GM23338 (cell line): Measurements from ENCODE around the gene LRRC34. TPM values are rescaled to one million over a fixed set of nuclear protein-coding genes. Genes with fewer than 3 reads are reported as not detected.

ENCODE experiments used
- ATAC-seq: fragments of 200-7000 bp; cut with Tn5 transposase; 3 replicates; pipeline ENCODE4 v1.9.1; 2020
- DNase-seq: peaks from one replicate; pipeline ENCODE4 v3.0.0-alpha.2; 2015; ENCODE audit warnings: low spot score
- H2AFZ ChIP-seq: fragments of 200-600 bp; sonication (generic); 2 replicates; pipeline ENCODE4 v1.8.0; 2016; ENCODE audit warnings: antibody characterized with exemption, mild to moderate bottlenecking, moderate library complexity
- H3F3A ChIP-seq: fragments of 200-600 bp; sonication (generic); replicated peaks from 2 replicates; pipeline ENCODE4 v1.8.0; 2017; ENCODE audit warnings: antibody characterized with exemption, mixed run types, low read depth
- H3K27ac ChIP-seq: fragments of 200-600 bp; sonication (generic); 2 replicates; pipeline ENCODE4 v1.6.1; 2016; ENCODE audit warnings: low read depth
- H3K27me3 ChIP-seq: fragments of 200-600 bp; sonication (generic); 2 replicates; pipeline ENCODE4 v1.8.0; 2016; ENCODE audit warnings: mild to moderate bottlenecking, mixed run types, moderate library complexity; ENCODE audit not compliant: insufficient read depth
- H3K36me3 ChIP-seq: fragments of 200-600 bp; sonication (generic); 2 replicates; pipeline ENCODE4 v1.8.0; 2016; ENCODE audit warnings: mild to moderate bottlenecking; ENCODE audit not compliant: insufficient read depth
- H3K4me1 ChIP-seq: fragments of 200-600 bp; sonication (generic); 2 replicates; pipeline ENCODE4 v1.8.0; 2016; ENCODE audit warnings: mild to moderate bottlenecking, moderate library complexity; ENCODE audit not compliant: insufficient read depth
- H3K4me2 ChIP-seq: fragments of 200-600 bp; sonication (generic); 2 replicates; pipeline ENCODE4 v1.7.1; 2017; ENCODE audit warnings: mixed run types
- H3K4me3 ChIP-seq: fragments of 200-600 bp; sonication (generic); 2 replicates; pipeline ENCODE4 v1.6.1; 2016; ENCODE audit warnings: mixed run types
- H3K79me2 ChIP-seq: fragments of 200-600 bp; sonication (generic); replicated peaks from 2 replicates; pipeline ENCODE4 v1.8.0; 2017; ENCODE audit warnings: mild to moderate bottlenecking; ENCODE audit not compliant: insufficient read depth
- H3K9me2 ChIP-seq: fragments of 200-600 bp; sonication (generic); 2 replicates; pipeline ENCODE4 v1.8.0; 2017; ENCODE audit not compliant: insufficient read depth
- H4K20me1 ChIP-seq: fragments of 200-600 bp; sonication (generic); replicated peaks from 2 replicates; pipeline ENCODE4 v1.8.0; 2017; ENCODE audit warnings: mild to moderate bottlenecking; ENCODE audit not compliant: insufficient read depth
- H3K27ac Mint-ChIP-seq: 2 replicates; pipeline ENCODE4 v1.8.0; 2020; ENCODE audit warnings: inconsistent platforms, mild to moderate bottlenecking, moderate library complexity, mixed read lengths
- H3K27me3 Mint-ChIP-seq: 3 replicates; pipeline ENCODE4 v1.8.0; 2022; ENCODE audit warnings: low read depth, mild to moderate bottlenecking, moderate library complexity, mixed read lengths, inconsistent platforms; ENCODE audit not compliant: insufficient read depth, poor library complexity
- H3K36me3 Mint-ChIP-seq: 3 replicates; pipeline ENCODE4 v1.8.0; 2021; ENCODE audit warnings: low read depth, mild to moderate bottlenecking, inconsistent platforms, moderate library complexity, mixed read lengths
- H3K4me1 Mint-ChIP-seq: 3 replicates; pipeline ENCODE4 v1.8.0; 2020; ENCODE audit warnings: mild to moderate bottlenecking, inconsistent platforms, mixed read lengths
- H3K4me3 Mint-ChIP-seq: 3 replicates; pipeline ENCODE4 v1.8.0; 2021; ENCODE audit warnings: moderate library complexity, mild to moderate bottlenecking, inconsistent platforms, mixed read lengths
- H3K9me3 Mint-ChIP-seq: 3 replicates; pipeline ENCODE4 v1.8.0; 2020; ENCODE audit warnings: moderate library complexity, mild to moderate bottlenecking, inconsistent platforms, mixed read lengths
- JUNB ChIP-seq: IDR thresholded peaks from one replicate; pipeline ENCODE4 v1.6.1; 2016; ENCODE audit warnings: antibody characterized with exemption; ENCODE audit not compliant: unreplicated experiment
- STAT1 ChIP-seq: IDR thresholded peaks from one replicate; pipeline ENCODE4 v1.6.1; 2016; ENCODE audit warnings: antibody characterized with exemption; ENCODE audit not compliant: unreplicated experiment
- ZNF331 ChIP-seq: fragments of 250-450 bp; sonication (Bioruptor Pico); IDR thresholded peaks from 2 replicates; pipeline ENCODE4 v1.5.0; 2020; ENCODE audit warnings: low read depth, mild to moderate bottlenecking, moderate library complexity
- ZNF462 ChIP-seq: fragments of 250-450 bp; sonication (Bioruptor Pico); IDR thresholded peaks from 2 replicates; pipeline ENCODE4 v1.5.0; 2020; ENCODE audit warnings: mild to moderate bottlenecking, moderate library complexity
- polyA plus RNA-seq: library from polyadenylated mRNA; unstranded; fragments of >200 nt; fragmentation: Nextera tagmentation; extraction: Ambion mirVana; gene quantifications from 2 replicates; pipeline ENCODE4 v1.2.1, GENCODE V29; 2016
- total RNA-seq: library from RNA; depleted of rRNA; stranded (reverse); fragments of >200 nt; shearing (Covaris generic); gene quantifications from 2 replicates; pipeline ENCODE4 v1.2.3, GENCODE V29; 2014
- TF ChIP-seq, protein P1 (sequence below): IDR thresholded peaks from one replicate; pipeline ENCODE4 v1.6.1; 2018; ENCODE audit warnings: antibody characterized with exemption; ENCODE audit not compliant: unreplicated experiment

Gene LRRC34
- total and polyA plus RNA-seq, 2 experiments from 2014 or later, result 9.1 to 15.7 TPM

DNA sequence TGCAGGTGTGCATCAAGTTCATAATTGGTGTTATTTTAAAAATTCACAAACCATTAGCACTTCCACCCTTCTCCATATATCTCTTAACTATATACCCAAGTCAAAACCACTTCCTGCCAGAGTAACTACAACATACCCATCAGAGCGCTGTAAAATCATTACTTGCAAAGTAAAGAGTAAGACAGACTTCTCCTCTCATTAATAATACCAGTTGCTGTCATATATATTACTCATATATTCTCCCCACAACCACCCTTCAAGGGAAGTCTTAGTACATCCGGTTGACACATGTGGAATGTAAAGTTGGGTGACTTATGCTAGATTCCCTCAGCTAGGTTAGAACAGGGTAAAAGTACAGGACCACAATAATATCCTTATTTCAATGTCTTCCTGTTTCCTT lies 53.4 kb downstream of the LRRC34 start:
- H4K20me1 ChIP-seq, result no peaks in the 10 kb centered on the region
- H3K4me2 ChIP-seq, result no peak overlapping the region
- H3K27ac Mint-ChIP-seq, result no peak overlapping the region

More for the DNA sequence above, 53.4 kb downstream of the LRRC34 start:
- Histone ChIP-seq H3K27ac (no peak overlapping the region), H2AFZ (no peak overlapping the region), H3K36me3 (no peaks in the 10 kb centered on the region), H3K4me1 (no peaks in the 10 kb centered on the region), H3K4me3 (no peak overlapping the region), H3K9me2 (no peaks in the 10 kb centered on the region), H3F3A (no peaks in the 10 kb centered on the region; the same call in 1 of the 2 replicates), H3K79me2 (no peaks in the 10 kb centered on the region), H3K27me3 (no peaks in the 10 kb centered on the region)
- H3K9me3 Mint-ChIP-seq, result peaks cover 12% of the 10 kb centered on the region; the same call in 2 of the 3 replicates
- DNase-seq (no peak), ATAC-seq (no peak)
- H3K4me1 Mint-ChIP-seq, result peaks cover 3% of the 10 kb centered on the region; the same call in 1 of the 3 replicates
- H3K4me3 Mint-ChIP-seq, result no peak overlapping the region
- H3K36me3 Mint-ChIP-seq, result peaks cover 7% of the 10 kb centered on the region
- no peak for TF ChIP-seq STAT1
- TF ChIP-seq JUNB, result no peak
- TF ChIP-seq ZNF331 (CRISPR knock-in tag), result no peak
- TF ChIP-seq ZNF462 (CRISPR knock-in tag), result no peak
- TF ChIP-seq, protein P1, sequence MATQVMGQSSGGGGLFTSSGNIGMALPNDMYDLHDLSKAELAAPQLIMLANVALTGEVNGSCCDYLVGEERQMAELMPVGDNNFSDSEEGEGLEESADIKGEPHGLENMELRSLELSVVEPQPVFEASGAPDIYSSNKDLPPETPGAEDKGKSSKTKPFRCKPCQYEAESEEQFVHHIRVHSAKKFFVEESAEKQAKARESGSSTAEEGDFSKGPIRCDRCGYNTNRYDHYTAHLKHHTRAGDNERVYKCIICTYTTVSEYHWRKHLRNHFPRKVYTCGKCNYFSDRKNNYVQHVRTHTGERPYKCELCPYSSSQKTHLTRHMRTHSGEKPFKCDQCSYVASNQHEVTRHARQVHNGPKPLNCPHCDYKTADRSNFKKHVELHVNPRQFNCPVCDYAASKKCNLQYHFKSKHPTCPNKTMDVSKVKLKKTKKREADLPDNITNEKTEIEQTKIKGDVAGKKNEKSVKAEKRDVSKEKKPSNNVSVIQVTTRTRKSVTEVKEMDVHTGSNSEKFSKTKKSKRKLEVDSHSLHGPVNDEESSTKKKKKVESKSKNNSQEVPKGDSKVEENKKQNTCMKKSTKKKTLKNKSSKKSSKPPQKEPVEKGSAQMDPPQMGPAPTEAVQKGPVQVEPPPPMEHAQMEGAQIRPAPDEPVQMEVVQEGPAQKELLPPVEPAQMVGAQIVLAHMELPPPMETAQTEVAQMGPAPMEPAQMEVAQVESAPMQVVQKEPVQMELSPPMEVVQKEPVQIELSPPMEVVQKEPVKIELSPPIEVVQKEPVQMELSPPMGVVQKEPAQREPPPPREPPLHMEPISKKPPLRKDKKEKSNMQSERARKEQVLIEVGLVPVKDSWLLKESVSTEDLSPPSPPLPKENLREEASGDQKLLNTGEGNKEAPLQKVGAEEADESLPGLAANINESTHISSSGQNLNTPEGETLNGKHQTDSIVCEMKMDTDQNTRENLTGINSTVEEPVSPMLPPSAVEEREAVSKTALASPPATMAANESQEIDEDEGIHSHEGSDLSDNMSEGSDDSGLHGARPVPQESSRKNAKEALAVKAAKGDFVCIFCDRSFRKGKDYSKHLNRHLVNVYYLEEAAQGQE, result no peak
- peaks cover 4% of the 10 kb centered on the region for H3K27me3 Mint-ChIP-seq
